GM23338 (cell line): ENCODE data around the gene BAMBI.

Experiments used
- CREB1 ChIP-seq: fragments of 250-450 bp; sonication (Bioruptor Pico); IDR thresholded peaks from 2 replicates; pipeline ENCODE4 v1.5.0; 2020; ENCODE audit warnings: low read depth, mild to moderate bottlenecking, moderate library complexity
- CTCF ChIP-seq, 2 experiments: fragments of 200-600 bp in 1 of 2; sonication (generic) in 1 of 2; conservative IDR thresholded peaks; 2 replicates each; pipeline versions ENCODE4 v1.5.1 to v1.6.1; 2016 to 2017; ENCODE audit warnings: antibody characterized with exemption in 2 of 2, low read depth in 2 of 2, mild to moderate bottlenecking in 2 of 2, moderate library complexity in 1 of 2
- EZH2 ChIP-seq: fragments of 200-600 bp; sonication (generic); IDR thresholded peaks from one replicate; pipeline ENCODE4 v1.8.0; 2017; ENCODE audit warnings: antibody characterized with exemption, mild to moderate bottlenecking, low read depth; ENCODE audit not compliant: unreplicated experiment
- EZH2phosphoT487 ChIP-seq: fragments of 200-600 bp; sonication (generic); IDR thresholded peaks from one replicate; pipeline ENCODE4 v1.8.1; 2018; ENCODE audit warnings: antibody characterized with exemption; ENCODE audit not compliant: unreplicated experiment
- POLR2AphosphoS5 ChIP-seq: IDR thresholded peaks from 2 replicates; pipeline ENCODE4 v1.6.1; 2016; ENCODE audit warnings: antibody characterized with exemption, low read depth
- REST ChIP-seq: IDR thresholded peaks from one replicate; pipeline ENCODE4 v1.6.1; 2018; ENCODE audit warnings: antibody characterized with exemption; ENCODE audit not compliant: unreplicated experiment
- ZNF331 ChIP-seq: fragments of 250-450 bp; sonication (Bioruptor Pico); IDR thresholded peaks from 2 replicates; pipeline ENCODE4 v1.5.0; 2020; ENCODE audit warnings: low read depth, mild to moderate bottlenecking, moderate library complexity

GRCh38 chr10:28714401-28715053, 37.2 kb downstream of the BAMBI start:
- no peak for TF ChIP-seq CTCF (conservative IDR thresholded peaks at IDR 0.05; ENCODE audit: low read depth in 2 of 2)
- no peak for TF ChIP-seq CREB1
- TF ChIP-seq POLR2AphosphoS5 = no peak
- no peak for TF ChIP-seq EZH2phosphoT487
- TF ChIP-seq EZH2 = no peak
- TF ChIP-seq ZNF331 (CRISPR knock-in tag) = no peak
- TF ChIP-seq REST = no peak
